Right renal cortex interstitium (tissue), 3 donors: ENCODE data around the gene MRPL39. TPM values are rescaled to one million over a fixed set of nuclear protein-coding genes. Genes with fewer than 3 reads are reported as not detected.
A peak's percentile ranks its signal among the peaks of the same experiment; 100 is the strongest.

Experiments
- DNase-seq, 3 donors: peaks; one replicate each; pipeline ENCODE4 v3.0.0-alpha.2; 2013; ENCODE audit warnings: low read depth in 3 of 3, low spot score in 2 of 3
- polyA plus RNA-seq, 3 donors: library from polyadenylated mRNA; unstranded; fragments of 120-200 nt; gene quantifications; one replicate each; pipeline ENCODE4 v1.2.1, GENCODE V29; 2013; ENCODE audit not compliant: insufficient read length in 3 of 3

The MRPL39 gene
- polyA plus RNA-seq, 3 donors = 44.2 to 47.7 (median 45.6) TPM

GRCh38 chr21:25615880-25616279 lies 8.6 kb upstream of the MRPL39 start:
- DNase-seq = no peak

- no peak for DNase-seq
These were observed 7.2 kb upstream of the MRPL39 start for GRCh38 chr21:25614441-25614840.

GRCh38 chr21:25608044-25608737 lies 910 bp upstream of the MRPL39 start:
- peak in 2 of 3 donors; percentile 65 to 72 for DNase-seq

- DNase-seq = no peak
These were observed 17.4 kb downstream of the MRPL39 start for GRCh38 chr21:25589887-25590286.

GRCh38 chr21:25586791-25587190 lies 20.5 kb downstream of the MRPL39 start:
- DNase-seq = no peak

GRCh38 chr21:25586326-25586725 lies 21.0 kb downstream of the MRPL39 start:
- no peak for DNase-seq

- no peak for DNase-seq
These were observed 22.2 kb downstream of the MRPL39 start for GRCh38 chr21:25584833-25585676.

- no peak for DNase-seq
These were observed 23.7 kb downstream of the MRPL39 start for GRCh38 chr21:25583370-25584130.

GRCh38 chr21:25582888-25583287 lies 24.4 kb downstream of the MRPL39 start:
- no peak for DNase-seq

- DNase-seq = no peak
These were observed 25.0 kb downstream of the MRPL39 start for GRCh38 chr21:25582164-25582790.

- no peak for DNase-seq
These were observed 25.7 kb downstream of the MRPL39 start for GRCh38 chr21:25581582-25581981.

- DNase-seq = no peak
These were observed 26.4 kb downstream of the MRPL39 start for GRCh38 chr21:25580912-25581260.

GRCh38 chr21:25579226-25580013 lies 27.9 kb downstream of the MRPL39 start:
- no peak for DNase-seq

- DNase-seq = no peak
These were observed 29.0 kb downstream of the MRPL39 start for GRCh38 chr21:25578056-25578961.

- DNase-seq = no peak
These were observed 29.7 kb downstream of the MRPL39 start for GRCh38 chr21:25577424-25578055.

GRCh38 chr21:25573409-25574206 lies 33.7 kb downstream of the MRPL39 start:
- DNase-seq = no peak

- DNase-seq = no peak
These were observed 34.4 kb downstream of the MRPL39 start for GRCh38 chr21:25572861-25573310.

- DNase-seq = no peak
These were observed 35.6 kb downstream of the MRPL39 start for GRCh38 chr21:25571726-25572121.
